Endodermal cell (in vitro differentiated cells): ENCODE data around the gene GNB1L. TPM values are rescaled to one million over a fixed set of nuclear protein-coding genes. Genes with fewer than 3 reads are reported as not detected.

Experiments
- DNase-seq: peaks from one replicate; pipeline ENCODE4 v3.0.0-alpha.2; 2017
- H3K27ac ChIP-seq: 2 replicates; pipeline ENCODE4 v1.5.1; 2013; ENCODE audit warnings: mild to moderate bottlenecking, low read depth, low read length, moderate library complexity
- H3K27me3 ChIP-seq: 2 replicates; pipeline ENCODE4 v1.6.1; 2013; ENCODE audit warnings: mild to moderate bottlenecking, low read length, moderate library complexity; ENCODE audit not compliant: insufficient read depth, control insufficient read depth, poor library complexity, severe bottlenecking
- H3K36me3 ChIP-seq: 2 replicates; pipeline ENCODE4 v1.7.0; 2013; ENCODE audit warnings: mild to moderate bottlenecking, low read length, moderate library complexity; ENCODE audit not compliant: control insufficient read depth, insufficient read depth
- H3K4me1 ChIP-seq: one replicate; pipeline ENCODE4 v1.7.0; 2013; ENCODE audit warnings: low read length; ENCODE audit not compliant: control insufficient read depth, insufficient read depth
- H3K4me3 ChIP-seq: 2 replicates; pipeline ENCODE4 v1.5.1; 2013; ENCODE audit warnings: mild to moderate bottlenecking, low read length, moderate library complexity
- H3K9ac ChIP-seq: 2 replicates; pipeline ENCODE4 v1.6.1; 2013; ENCODE audit warnings: mild to moderate bottlenecking, low read length, moderate library complexity; ENCODE audit not compliant: poor library complexity, severe bottlenecking; ENCODE audit errors: extremely low read depth
- H3K9me3 ChIP-seq: 2 replicates; pipeline ENCODE4 v1.6.1; 2013; ENCODE audit warnings: mild to moderate bottlenecking, low read length, moderate library complexity; ENCODE audit not compliant: control insufficient read depth
- H3K27ac Mint-ChIP-seq: 2 replicates; pipeline ENCODE4 v1.8.0; 2020; ENCODE audit warnings: mixed read lengths
- H3K27me3 Mint-ChIP-seq: 2 replicates; pipeline ENCODE4 v1.8.0; 2021; ENCODE audit warnings: mild to moderate bottlenecking, mixed read lengths; ENCODE audit not compliant: insufficient read depth
- H3K36me3 Mint-ChIP-seq: 2 replicates; pipeline ENCODE4 v1.8.0; 2020; ENCODE audit warnings: low read depth, mixed read lengths
- H3K4me1 Mint-ChIP-seq: 2 replicates; pipeline ENCODE4 v1.8.0; 2020; ENCODE audit warnings: mixed read lengths
- H3K4me3 Mint-ChIP-seq: 2 replicates; pipeline ENCODE4 v1.8.0; 2020; ENCODE audit warnings: mild to moderate bottlenecking, moderate library complexity, mixed read lengths
- H3K9me3 Mint-ChIP-seq: 2 replicates; pipeline ENCODE4 v1.8.0; 2020; ENCODE audit warnings: mild to moderate bottlenecking, mixed read lengths
- WGBS, 2 experiments: methylation state at CpG; one replicate each; pipeline versions ENCODE4 v1.1.5 to v1.1.7; 2013; ENCODE audit warnings: missing lambda C conversion rate in 2 of 2, mixed read lengths in 1 of 2; ENCODE audit not compliant: insufficient coverage in 1 of 2, insufficient read length in 1 of 2; 5-methylcytosine and 5-hydroxymethylcytosine counted together
- total RNA-seq, 2 donors: library from RNA; stranded (reverse); fragmentation: NEBNext Ultra II Directional in 1 of 2; extraction: Animal tissue kit (Norgen Biotek cat#: 25700) in 1 of 2; gene quantifications; 2 replicates in 1 of 2; 3 replicates in 1 of 2; pipeline ENCODE4 v1.2.1, GENCODE V29; 2021
- TF ChIP-seq, protein P1 (sequence below): fragments of 200-600 bp; sonication (generic); conservative IDR thresholded peaks from 2 replicates; pipeline ENCODE4 v1.5.0; 2021; ENCODE audit warnings: antibody characterized with exemption, mild to moderate bottlenecking

The GNB1L gene
- total RNA-seq, 2 donors from 2014 or later = 9.5 to 12.2 TPM

DNA sequence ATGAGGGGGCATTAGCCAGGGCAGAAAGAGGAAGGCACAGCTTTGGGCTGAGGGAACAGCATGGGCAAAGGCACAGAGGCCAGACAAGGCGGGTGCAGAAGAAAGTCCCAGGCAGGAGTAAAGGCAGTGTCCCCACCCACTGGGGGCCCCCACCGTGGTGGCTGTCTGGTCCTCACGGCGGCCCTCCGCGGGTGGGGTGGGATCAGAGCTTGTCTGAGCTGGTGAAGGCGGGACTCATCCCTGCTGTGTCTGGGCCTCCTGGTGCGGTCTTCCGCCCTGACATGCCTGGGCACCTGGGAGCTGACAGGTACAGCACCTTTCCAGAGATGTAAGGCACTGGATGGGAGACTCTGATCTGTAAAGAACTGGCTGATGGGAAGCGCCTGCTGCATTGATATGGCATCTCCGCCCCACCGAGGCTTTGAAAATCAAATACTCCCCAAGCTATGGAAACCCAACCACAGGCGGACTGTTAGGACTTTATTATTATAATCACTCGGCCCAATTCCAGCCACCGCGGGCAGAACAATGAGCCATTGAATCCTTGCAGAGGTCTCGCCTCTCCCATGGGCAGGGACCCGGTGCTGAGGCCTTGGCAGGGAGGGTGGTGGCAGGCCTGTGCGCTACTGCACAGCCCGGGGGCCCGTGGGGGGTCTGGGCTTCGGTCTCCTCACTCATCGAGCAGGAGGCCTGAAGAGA is 14.2 kb upstream of the GNB1L start:
- Histone ChIP-seq H3K9me3 (no peaks in the 10 kb centered on the region), H3K27ac (no peak overlapping the region), H3K36me3 (no peaks in the 10 kb centered on the region), H3K27me3 (no peaks in the 10 kb centered on the region), H3K4me3 (no peak overlapping the region), H3K9ac (no peak overlapping the region), H3K4me1 (no peaks in the 10 kb centered on the region)
- H3K36me3 Mint-ChIP-seq = no peaks in the 10 kb centered on the region
- H3K27me3 Mint-ChIP-seq = no peaks in the 10 kb centered on the region
- no peak for DNase-seq
- 85 to 88% methylated on average over 14 to 23 of the region's 23 CpGs for WGBS, 2 experiments
- no peak overlapping the region for H3K27ac Mint-ChIP-seq
- H3K4me3 Mint-ChIP-seq = no peak overlapping the region
- peaks cover 2% of the 10 kb centered on the region for H3K4me1 Mint-ChIP-seq
- TF ChIP-seq, protein P1, sequence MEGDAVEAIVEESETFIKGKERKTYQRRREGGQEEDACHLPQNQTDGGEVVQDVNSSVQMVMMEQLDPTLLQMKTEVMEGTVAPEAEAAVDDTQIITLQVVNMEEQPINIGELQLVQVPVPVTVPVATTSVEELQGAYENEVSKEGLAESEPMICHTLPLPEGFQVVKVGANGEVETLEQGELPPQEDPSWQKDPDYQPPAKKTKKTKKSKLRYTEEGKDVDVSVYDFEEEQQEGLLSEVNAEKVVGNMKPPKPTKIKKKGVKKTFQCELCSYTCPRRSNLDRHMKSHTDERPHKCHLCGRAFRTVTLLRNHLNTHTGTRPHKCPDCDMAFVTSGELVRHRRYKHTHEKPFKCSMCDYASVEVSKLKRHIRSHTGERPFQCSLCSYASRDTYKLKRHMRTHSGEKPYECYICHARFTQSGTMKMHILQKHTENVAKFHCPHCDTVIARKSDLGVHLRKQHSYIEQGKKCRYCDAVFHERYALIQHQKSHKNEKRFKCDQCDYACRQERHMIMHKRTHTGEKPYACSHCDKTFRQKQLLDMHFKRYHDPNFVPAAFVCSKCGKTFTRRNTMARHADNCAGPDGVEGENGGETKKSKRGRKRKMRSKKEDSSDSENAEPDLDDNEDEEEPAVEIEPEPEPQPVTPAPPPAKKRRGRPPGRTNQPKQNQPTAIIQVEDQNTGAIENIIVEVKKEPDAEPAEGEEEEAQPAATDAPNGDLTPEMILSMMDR = no peak
- no peaks in the 10 kb centered on the region for H3K9me3 Mint-ChIP-seq

DNA sequence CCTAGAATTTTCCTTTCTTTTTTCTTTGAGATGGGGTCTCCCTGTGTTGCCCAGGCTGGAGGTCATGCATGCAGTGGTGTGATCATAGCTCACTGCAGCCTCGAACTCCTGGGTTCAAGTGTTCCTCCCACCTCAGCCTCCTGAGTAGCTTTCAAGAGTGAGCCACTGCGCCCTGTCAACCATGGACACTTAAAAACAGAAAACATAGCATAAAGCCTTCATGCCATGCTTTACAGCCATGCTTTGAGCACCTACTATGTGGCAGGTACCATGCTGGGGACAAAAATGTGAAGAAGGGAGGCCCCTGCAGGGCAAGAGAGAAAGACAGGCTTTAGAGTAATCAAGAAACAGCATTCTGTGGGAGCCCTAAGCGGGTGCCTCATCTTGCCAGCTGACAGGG is 13.7 kb upstream of the GNB1L start:
- Histone ChIP-seq H3K27ac (no peak overlapping the region), H3K27me3 (no peaks in the 10 kb centered on the region), H3K4me3 (no peak overlapping the region), H3K36me3 (no peaks in the 10 kb centered on the region), H3K9me3 (no peaks in the 10 kb centered on the region), H3K9ac (no peak overlapping the region), H3K4me1 (no peaks in the 10 kb centered on the region)
- Mint-ChIP-seq H3K9me3 (no peaks in the 10 kb centered on the region), H3K27ac (no peak overlapping the region), H3K27me3 (no peaks in the 10 kb centered on the region), H3K36me3 (no peaks in the 10 kb centered on the region), H3K4me1 (peaks cover 2% of the 10 kb centered on the region), H3K4me3 (no peak overlapping the region)
- TF ChIP-seq, protein P1 = peak; percentile 36
- peak; percentile 43 for DNase-seq
- 95 to 100% methylated on average over 1 to 3 of the region's 3 CpGs for WGBS, 2 experiments

DNA sequence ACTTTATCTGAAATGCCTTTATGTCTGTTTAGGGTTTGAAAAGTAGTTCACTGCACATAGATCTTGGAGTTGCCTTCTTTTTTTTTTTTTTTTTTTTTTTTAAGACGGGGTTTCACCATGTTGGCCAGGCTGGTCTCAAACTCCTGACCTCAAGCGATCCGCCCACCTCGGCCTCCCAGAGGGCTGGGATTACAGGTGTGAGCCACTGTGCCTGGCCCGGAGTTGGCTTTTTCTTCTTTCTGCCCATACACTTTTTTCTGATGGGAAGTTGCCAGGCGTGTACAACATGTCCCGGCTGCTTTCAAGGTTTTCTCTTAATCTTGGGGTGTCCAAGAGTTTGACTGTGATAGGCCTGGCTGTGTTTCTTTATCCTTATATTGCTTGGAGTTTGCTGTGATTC is 12.9 kb upstream of the GNB1L start:
- H3K27ac Mint-ChIP-seq = no peak overlapping the region
- no peak overlapping the region for H3K4me3 Mint-ChIP-seq
- Histone ChIP-seq H3K27me3 (no peaks in the 10 kb centered on the region), H3K9ac (no peak overlapping the region), H3K36me3 (no peaks in the 10 kb centered on the region), H3K9me3 (no peaks in the 10 kb centered on the region), H3K4me1 (no peaks in the 10 kb centered on the region), H3K4me3 (no peak overlapping the region), H3K27ac (no peak overlapping the region)
- H3K4me1 Mint-ChIP-seq = peaks cover 2% of the 10 kb centered on the region
- DNase-seq = peak; percentile 7
- TF ChIP-seq, protein P1 = no peak
- no peaks in the 10 kb centered on the region for H3K27me3 Mint-ChIP-seq
- no peaks in the 10 kb centered on the region for H3K36me3 Mint-ChIP-seq
- H3K9me3 Mint-ChIP-seq = no peaks in the 10 kb centered on the region
- 93% methylated on average over 5 to 7 of the region's 7 CpGs for WGBS, 2 experiments
